CD4-positive, alpha-beta T cell treated with Interleukin-4 for 1 hour (primary cell): Measurements from ENCODE around the gene BRSK1.

Experiments used
- DNase-seq, 2 donors: peaks; one replicate each; pipeline ENCODE4 v3.0.0-alpha.2; 2020 to 2022

The BRSK1 gene

DNA sequence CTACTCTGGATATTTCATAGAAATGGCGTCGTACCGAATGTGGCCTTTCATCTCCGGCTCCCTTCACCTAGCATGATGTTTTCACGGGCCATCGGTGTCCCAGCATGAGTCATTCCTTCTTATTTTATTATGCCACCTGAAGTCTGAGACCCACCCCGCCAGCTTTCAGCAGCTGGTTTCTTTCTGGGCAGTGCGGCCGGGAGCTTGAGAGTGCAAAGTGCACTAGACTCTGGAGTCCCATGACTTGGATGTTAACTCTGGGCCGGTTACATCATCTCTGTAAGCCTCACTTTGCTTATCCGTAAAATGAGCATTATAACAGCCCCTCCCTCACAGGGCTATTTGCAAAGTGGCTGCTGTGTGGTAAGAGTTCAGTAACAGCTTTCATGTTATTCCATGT is 50.1 kb downstream of the BRSK1 start:
- no peak for DNase-seq

DNA sequence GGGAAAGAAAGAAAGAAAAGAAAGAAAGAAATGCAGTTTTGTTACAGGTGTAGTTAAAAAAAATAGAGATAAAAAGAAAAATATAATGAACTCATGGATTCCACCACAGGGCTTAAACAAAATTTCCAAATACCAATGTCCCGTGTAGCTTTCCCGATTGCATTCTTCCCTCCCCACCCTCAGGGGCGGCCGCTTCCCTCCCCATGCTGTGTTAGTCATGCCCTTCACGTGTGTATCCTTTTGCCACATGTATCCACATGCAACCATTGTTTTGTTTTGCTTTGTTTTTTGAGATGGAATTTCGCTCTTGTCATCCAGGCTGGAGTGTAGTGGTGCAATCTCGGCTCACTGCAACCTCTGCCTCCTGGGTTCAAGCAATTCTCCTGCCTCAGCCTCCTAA is 52.3 kb downstream of the BRSK1 start:
- DNase-seq: no peak

DNA sequence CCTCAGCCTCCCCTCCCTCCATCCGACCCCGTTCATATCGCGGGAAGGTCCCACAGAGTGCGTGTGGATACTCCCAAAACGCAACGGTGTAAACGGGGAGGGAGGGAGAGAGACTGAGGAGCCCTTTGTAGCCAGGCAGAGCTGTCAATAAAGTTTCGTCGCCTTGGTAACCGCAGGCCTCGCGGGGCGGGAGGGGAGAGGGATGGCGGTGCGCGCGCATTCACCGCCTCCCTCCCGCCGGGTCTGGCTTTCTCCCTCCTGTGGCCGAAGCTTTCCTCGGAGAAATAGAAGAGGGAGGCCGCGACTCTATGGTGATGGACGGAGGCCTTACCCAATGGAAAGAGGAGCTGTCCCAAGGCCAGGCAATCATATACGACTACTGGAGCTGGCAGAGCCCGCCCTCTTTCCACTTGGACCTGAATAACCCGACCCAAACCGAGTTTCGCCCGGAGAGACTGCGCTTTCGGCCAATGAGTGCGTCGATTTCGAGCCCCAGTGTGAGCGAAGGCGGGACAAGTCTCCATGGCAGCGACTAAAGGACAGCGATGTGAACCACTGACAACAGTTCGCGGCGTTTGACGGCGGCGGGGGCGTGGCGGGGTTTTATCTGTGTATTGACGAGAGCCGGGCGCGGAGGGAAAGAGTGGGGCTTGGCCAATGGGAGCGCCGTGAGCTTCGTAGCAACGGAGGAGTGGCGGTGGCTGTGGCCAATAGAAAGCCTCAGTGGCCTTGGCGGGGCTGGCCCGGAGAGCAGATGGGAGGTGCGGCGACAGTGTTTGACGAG is 55.5 kb downstream of the BRSK1 start, which contains the start of gene KMT5C:
KMT5C (plus strand) TSS at position 772 of the 784 bp plus-strand sequence. CDS start 2,061 bp downstream, outside the sequence.
- peak; percentile 100 for DNase-seq

DNA sequence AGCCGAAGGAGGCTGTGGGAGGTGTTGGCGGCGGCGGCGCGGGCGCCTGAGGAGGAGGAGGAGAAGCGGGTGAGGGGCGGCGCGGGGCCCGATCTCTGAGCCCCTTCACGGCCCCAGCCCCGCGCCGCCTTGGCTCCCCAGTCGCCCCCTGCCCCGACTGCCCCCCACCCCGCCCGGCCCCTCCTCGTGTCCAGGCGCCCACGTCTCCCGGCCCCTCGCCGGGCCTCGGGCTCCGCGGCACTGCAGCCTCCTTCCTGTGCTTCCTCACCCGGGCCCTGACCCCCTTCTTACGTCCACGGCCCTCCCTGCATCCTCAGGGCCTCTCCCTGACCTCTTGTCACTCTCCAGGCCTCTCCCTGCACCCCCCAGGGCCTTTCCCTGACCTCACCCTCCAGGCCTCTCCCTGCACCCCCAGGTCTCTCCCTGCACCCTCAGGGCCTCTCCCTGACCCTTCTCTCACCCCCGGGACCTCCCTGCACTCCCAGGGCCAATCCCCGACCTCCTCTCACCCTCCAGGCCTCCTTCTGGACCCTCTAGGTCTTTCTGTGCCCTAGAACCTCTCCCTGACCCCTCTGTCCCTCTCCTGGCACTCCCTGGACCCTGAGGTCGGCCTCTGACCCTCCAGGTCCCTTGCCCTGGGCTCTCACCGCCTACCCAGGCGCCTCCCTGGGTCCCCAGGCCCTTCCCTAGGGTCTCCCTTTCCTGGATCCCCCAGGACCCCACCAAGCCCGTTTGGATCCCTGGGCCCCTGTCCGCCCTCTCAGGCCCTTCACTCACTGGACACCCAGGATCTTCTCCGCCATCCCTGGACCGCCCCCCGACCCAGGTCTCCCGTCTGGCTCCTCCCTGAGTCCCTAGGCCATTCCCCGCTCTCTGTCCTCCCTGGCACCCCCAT is 56.3 kb downstream of the BRSK1 start:
- DNase-seq: peak in 1 of 2 donors; percentile 40

DNA sequence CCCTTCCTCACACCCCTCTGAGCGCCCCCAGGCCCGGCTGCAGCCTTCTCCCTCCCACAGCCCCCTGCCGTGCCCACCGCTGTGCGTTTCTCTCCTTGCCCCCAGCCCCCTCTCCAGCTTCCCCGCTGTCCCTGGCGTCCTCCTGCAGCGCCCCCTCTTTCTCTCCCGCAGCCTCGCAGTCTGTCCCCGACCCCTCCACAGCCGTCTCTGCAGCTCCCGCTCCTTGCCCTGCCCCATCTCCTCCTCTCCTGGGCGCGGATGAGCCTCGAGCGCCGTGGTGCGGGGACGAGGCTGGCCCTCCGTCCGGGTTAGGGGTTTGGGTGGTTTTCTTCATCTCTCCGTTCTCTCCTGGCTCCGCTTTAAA is 57.0 kb downstream of the BRSK1 start:
- DNase-seq: peak in 1 of 2 donors; percentile 28

DNA sequence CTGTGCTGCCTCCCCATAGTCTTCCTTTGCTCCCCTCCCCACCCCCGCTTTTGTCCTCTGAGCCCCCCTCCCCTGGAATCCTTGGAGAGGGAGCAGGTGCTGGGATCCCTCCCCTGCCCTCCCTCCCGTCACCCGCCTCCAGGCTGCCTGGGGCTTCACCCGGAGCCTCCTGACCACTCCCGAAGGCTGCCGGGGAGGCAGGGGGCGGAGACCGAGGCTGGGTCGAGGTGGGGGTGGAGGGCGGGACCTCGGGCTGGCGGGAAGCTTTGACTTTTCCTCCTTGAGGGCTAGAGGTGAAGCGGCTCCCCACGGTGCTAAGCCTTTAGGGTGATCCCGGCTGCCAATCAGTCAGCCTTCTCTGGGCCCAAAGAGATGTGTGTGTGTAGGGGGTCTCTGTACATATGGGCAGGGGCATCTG is 57.4 kb downstream of the BRSK1 start:
- DNase-seq: peak; percentile 56 to 59

DNA sequence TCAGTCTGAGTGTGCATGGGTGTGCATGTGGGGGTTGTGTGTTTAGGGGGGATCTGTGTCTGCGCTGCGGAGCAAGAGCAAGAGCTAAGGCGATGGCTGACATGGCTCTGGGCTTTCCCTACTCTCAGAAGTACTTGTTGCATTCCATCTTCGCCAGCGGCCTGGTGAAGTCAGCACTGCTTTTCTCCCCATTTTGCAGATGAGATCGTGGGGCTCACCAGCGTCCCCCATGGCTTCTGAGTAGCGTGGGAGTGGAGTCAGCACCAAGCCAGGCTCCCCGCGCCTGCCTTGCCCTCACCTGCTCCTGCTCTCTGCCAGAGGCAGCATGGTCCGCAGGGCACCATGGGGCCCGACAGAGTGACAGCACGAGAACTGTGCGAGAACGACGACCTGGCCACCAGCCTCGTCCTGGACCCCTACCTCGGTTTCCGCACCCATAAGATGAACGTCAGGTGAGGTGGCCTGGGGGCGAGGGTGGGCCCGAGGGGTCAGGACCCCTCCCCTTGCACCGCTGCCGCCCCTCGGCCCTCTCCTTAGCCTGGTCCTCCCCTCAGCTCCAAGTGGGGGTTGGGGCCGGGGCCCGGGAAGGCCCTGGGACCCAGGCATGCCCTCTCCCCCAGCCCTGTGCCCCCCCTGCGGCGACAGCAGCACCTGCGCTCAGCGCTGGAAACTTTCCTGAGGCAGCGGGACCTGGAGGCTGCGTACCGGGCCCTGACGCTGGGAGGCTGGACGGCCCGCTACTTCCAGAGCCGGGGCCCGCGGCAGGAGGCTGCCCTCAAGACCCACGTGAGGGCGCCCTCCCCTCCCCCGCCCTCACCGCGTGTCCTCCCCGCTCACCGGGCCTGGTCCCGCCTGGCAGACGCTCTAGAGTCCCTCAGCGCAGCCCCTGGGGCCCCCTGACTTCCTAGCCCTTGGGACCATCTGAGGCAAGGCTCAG is 58.1 kb downstream of the BRSK1 start:
- no peak for DNase-seq

DNA sequence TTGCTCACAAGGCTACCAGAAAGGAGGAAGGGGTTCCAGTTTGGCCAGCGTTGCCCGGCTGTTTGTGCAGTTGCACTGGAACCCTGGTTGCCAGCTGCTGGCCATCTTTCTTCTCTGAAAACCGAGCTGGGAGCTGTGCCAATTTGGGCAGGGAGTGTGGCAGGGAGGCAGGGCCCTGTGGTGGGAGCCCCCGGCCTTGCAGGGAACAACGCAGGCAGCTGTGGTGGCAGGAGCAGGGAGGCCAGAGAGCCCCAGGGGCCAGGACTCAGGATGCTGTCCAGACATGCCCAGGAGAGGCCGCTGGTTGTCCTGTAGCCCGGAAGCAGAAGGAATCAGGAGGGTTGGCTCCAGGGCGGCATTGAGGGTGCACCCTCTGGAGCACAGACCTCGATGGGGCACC is 60.6 kb downstream of the BRSK1 start:
- no peak for DNase-seq

DNA sequence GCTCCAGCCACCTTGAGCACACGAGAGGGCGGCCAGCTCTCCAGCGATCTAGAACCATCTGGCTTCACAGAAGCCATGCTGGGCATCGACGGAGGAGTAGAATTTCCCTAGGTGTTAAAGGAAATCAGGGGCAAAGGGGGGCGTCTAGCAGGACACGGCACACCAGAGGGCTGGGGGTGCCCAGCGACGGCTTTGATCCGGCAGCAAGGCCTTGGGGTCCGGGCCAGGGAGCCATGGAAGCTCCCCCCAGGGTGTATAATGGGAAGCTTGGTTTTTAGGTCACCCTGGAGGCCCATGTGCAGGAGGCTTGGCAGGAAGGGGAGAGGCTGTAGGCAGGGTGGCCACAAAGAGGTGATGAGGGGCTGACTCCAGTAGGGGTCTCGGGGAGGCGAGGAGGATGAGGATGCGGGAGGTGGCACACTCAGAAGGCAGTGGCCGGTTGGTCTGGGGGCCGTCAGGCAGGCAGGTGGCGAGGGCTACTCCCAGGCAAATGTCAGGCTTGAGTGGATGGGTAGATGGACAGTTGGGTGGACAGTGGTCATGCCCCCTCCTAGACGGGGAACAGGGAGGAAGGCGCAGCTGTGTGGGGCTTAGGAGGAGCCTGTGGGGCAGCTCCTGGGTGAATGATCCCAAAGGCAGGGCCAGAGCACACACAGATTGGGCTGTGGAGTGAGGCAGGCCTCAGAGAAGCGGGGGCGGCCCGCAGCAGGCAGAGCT is 61.5 kb downstream of the BRSK1 start:
- no peak for DNase-seq

DNA sequence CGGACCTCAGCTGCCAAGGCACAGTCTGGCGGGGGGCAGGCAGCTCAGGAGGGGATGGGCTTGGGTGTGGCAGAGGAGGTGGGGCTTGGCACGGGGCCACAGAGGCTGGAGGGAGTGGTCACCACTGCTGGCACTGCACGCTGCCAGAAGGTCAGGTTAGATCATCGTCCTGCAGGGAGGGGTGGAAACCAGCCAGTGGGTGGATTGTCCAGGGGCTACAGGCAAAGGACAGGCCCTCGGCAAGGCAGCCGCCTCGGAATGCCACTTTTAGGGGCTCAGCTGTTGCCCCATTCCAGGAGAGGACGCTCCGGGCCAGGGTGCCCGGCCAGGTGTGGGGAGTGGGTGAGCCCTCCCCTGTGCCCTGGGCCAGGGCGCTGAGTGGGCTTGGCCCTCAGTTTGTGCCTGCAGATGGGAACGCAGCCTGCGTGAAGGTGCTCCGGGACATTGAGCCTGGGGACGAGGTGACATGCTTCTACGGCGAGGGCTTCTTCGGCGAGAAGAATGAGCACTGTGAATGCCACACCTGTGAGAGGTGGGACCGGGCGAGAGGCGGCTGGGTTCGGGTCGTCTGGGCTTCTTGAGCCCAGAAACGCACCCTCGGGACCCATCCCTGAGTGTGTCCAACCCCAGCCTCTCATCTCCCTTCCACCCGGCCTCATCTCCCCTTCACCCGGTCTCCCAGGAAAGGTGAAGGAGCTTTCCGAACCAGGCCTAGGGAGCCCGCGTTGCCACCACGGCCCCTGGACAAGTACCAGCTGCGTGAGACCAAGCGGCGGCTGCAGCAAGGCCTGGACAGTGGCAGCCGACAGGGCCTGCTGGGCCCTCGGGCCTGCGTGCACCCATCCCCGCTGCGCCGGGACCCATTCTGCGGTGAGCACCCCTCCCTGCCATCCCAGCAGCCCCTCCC is 62.3 kb downstream of the BRSK1 start:
- DNase-seq: no peak

DNA sequence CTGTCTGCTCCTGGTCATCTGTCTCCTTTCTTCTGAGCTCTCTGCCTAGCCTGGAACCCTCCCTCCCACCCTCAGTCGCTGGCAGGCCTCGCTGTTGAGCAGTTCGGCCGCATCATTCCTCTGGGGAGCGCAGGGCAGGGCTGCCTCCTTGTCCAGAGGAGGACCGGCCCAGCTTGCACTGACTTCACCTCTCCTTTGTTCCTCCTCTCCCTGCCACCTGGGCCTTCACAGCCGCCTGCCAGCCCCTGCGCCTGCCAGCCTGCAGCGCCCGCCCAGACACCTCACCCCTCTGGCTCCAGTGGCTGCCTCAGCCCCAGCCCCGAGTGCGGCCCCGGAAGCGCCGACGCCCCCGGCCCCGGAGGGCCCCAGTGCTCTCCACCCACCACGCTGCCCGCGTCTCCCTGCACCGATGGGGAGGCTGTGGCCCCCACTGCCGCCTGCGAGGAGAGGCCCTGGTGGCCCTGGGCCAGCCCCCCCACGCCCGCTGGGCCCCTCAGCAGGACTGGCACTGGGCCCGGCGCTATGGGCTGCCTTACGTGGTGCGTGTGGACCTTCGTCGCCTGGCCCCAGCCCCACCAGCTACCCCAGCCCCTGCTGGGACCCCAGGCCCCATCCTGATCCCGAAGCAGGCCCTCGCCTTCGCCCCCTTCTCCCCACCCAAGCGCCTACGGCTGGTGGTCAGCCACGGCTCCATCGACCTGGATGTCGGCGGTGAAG is 63.1 kb downstream of the BRSK1 start:
- DNase-seq: no peak

DNA sequence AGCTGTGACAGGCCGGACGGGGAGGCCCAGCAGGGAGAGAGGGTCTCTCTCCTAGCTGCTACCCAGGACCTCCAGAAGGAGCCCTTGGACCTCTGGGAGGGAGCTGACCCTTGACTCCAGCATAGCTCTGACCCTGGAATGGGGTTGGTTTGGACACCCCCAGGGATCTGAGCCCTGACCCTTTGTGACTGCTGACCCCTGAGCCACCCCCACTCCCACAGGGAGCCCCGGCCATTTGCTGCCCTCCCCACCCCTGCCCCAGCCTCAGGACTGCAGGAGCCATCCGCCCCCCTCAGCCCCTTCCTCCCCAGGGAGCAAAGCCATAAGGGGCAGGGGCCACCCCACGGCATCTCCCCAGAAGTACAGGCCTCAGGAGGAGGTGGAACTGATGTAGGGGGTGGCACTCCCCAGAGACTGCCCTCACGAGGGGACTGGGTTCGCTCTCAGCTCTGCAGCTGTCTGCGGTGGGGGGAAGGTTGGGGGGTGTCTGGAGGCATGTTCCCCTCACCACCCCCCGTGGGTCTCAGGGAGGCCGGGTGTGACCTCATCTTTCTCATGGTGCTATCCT is 63.7 kb downstream of the BRSK1 start:
- no peak for DNase-seq

DNA sequence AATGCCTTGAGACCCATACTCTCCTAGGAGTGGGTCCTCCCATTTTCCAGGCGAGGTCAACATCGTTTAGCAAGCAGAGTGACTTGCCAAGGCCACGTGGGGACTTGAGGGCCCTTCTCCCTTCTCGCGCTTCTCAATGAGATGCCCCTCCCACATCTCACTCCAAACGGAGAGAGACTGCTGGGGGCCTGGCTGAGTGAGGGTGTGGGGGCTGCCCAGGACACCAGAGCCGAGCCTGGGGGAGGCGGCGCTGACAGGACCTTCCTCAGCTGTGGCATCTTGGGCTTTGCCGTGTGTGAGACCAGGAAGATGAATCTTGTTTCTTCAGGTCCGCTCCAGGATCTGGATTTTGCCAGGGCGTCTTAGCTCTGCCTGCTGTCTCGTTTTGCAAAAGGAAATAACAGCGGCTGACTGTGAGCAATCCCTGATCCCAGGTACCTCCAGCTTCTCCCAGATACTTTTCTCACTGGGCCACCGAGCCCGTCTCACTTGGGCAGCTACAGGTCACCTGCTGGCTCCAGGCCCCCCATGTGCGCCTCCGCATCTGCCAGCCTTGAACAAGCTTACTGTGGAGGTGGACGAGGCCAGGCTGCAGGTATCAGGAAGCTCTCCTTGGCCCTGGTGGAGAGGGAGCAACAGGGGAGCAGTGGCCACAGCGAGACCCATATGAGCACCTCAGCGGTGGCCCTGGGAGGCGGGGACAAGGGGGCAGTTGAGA is 64.7 kb downstream of the BRSK1 start:
- DNase-seq: no peak

DNA sequence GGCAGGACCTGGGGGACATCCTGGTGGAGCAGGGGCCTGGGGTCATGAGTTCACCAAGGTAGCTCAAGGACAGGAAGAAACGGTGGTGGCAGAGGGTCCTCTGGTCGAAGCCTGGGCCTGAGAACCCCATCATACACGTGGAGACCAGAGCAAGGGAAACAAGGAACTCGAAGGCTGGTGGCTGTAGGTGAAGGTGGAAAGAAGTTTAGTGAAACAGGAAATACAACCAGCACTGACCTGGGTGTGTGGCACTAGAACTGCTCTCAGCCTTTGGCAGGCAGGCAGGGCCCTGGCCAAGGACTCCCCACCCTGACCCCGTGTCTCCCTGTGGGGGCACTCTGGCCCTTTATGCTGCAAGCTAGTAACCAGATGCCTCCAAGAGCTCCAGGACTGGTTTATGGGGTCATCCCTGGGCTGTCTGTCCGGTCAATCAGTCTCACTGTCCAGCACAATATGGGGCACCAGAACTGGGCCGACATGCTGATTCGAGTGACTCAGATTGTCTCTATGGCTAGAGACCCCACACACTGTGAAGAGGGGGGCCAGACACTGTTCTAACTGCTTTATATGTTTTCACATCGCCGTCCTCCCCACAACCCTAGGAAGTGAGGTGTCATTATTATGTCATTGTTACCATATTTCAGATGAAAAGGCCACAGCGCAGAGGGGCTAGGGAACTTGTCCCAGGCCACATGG is 67.0 kb downstream of the BRSK1 start:
- no peak for DNase-seq

DNA sequence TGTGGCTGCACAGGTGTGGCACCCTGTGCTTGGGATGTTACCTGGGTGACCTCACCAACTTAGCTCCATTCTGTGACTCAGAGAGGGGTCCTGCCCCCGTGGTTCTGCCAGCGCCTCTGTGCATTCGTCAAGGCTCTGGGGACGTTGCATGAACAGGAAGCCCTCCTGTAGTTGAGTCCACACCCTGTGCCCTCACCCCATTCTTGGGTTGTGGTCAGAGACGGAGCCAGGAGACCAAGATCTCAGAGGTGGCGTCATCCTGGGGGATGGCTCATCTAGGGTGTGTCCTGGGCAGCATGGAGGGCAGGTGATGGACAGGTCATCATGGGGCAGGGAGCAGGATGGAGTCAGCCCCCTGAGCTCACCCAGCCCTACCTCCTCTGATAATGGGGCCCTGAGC is 68.2 kb downstream of the BRSK1 start:
- DNase-seq: no peak

DNA sequence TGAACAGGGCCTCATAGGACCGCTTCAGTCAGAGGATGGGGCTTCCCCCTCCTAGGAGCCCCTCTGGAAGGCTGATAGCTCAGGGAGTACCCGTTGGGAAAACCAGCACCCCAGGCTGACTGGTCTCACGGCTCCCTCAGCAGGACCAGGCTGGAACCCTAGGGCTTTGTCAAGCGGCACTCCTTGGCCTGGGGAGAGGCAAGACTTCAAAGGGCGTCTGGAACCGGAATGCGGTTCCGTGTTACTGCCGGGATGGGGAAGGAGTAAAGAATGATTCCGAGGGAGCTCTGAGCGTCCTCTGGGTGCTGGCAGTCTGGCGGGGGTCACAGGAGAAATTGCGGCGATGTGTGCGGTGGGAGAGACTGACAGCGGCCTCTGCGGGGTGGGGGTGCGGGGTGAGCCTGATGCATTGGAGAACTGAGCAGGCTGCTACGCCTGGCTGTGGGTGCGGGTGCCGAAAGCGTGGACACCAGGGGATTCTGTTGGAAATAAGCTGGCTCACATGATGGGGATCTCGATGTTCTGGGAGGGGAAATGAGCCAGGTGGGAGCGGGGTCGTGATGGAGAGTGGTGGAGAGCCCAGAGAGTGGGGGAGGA is 68.8 kb downstream of the BRSK1 start:
- no peak for DNase-seq

DNA sequence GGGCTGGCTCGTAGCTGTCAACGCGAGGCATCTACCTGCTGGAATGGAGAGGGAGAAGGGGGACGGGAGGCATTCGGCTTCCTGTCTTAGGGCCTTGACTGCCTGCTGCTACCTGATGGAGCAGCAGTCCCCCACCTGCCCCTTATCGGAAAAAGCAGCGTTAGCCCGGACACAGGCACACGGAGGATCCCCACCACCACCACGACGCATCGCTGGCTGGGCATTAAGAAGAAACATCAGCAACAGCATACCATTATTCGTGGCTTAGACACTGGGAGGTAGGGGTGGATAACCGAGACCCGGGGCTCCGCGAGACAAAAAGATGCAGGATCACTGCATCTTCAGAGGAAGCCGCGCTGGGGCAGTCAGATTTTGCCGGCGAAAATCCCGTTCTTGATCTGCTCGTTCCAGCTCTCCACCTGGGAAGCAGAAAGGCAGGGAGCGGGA is 69.6 kb downstream of the BRSK1 start:
- DNase-seq: no peak
